A549 (cell line): ENCODE results near the gene PARG. TPM values are rescaled to one million over a fixed set of nuclear protein-coding genes. Genes with fewer than 3 reads are reported as not detected.
A peak's percentile ranks its signal among the peaks of the same experiment; 100 is the strongest.
"Not testable (repeated sequence)": the region's sequence is repeated elsewhere in the genome, so short reads cannot be mapped to it uniquely, and the experiment has no call there.

ENCODE experiments used
- ATAC-seq, 2 experiments: fragments of 200-7000 bp in 1 of 2; fragments of >200 bp in 1 of 2; cut with Nextera tagmentation in 1 of 2; cut with Tn5 transposase in 1 of 2; 3 replicates each; pipeline versions ENCODE4 v1.8.0 to v1.9.1; 2018 to 2020; ENCODE audit warnings: mild to moderate bottlenecking in 1 of 2, moderate library complexity in 1 of 2
- CTCF ChIA-PET: fragments of 300-600 bp; sonication (Branson Sonifier 250); formaldehyde crosslinking; extraction: SDS; loops from one replicate; lab custom pipeline; 2021; ENCODE audit warnings: antibody characterized with exemption, inconsistent platforms; lab: Yijun Ruan, JAX
- POLR2A ChIA-PET: fragments of 350-600 bp; formaldehyde crosslinking; extraction: SDS; loops from one replicate; lab custom pipeline; 2021; ENCODE audit warnings: antibody characterized with exemption, inconsistent platforms; lab: Yijun Ruan, JAX
- DNase-seq, 2 experiments: peaks; one replicate each; pipeline versions ENCODE4 v3.0.0 to v3.0.0-alpha.2; 2011 to 2016; ENCODE audit warnings: low read depth in 1 of 2, low spot score in 1 of 2
- FAIRE-seq: peaks from 2 replicates; lab custom pipeline; 2011; peaks lifted over from hg19 to GRCh38; lab: Jason Lieb, UNC
- H3K27ac ChIP-seq, 2 experiments: fragments of >200 bp; sonication (Bioruptor Twin); formaldehyde crosslinking; 3 replicates each; pipeline ENCODE4 v1.5.1; 2016 to 2017
- H3K4me1 ChIP-seq: fragments of >200 bp; sonication (Bioruptor Twin); formaldehyde crosslinking; 3 replicates; pipeline ENCODE4 v1.6.1; 2016
- H3K4me2 ChIP-seq: fragments of >200 bp; sonication (Bioruptor Twin); formaldehyde crosslinking; 3 replicates; pipeline ENCODE4 v1.6.1; 2016
- H3K4me3 ChIP-seq: fragments of >200 bp; sonication (Bioruptor Twin); formaldehyde crosslinking; 3 replicates; pipeline ENCODE4 v1.5.1; 2016
- H3K9me3 ChIP-seq: fragments of >200 bp; sonication (Bioruptor Twin); formaldehyde crosslinking; 3 replicates; pipeline ENCODE4 v1.6.1; 2016
- BCL3 ChIP-seq: fragments of >200 bp; sonication (Bioruptor Twin); formaldehyde crosslinking; IDR thresholded peaks from 3 replicates; pipeline ENCODE4 v1.6.1; 2016
- E2F6 ChIP-seq: IDR thresholded peaks from 2 replicates; pipeline ENCODE4 v1.6.1; 2012; ENCODE audit warnings: low read depth, borderline replicate concordance
- JUN ChIP-seq, 2 experiments: fragments of >200 bp; sonication (Bioruptor Twin); formaldehyde crosslinking; IDR thresholded peaks; 2 replicates in 1 of 2; 3 replicates in 1 of 2; pipeline ENCODE4 v1.6.1; 2016 to 2017
- KDM5A ChIP-seq: fragments of 200-600 bp; sonication (generic); IDR thresholded peaks from 2 replicates; pipeline ENCODE4 v1.6.1; 2016; ENCODE audit warnings: antibody characterized with exemption, mild to moderate bottlenecking
- MAX ChIP-seq: IDR thresholded peaks from 2 replicates; pipeline ENCODE4 v1.6.1; 2012
- PHF8 ChIP-seq: fragments of 200-600 bp; sonication (generic); IDR thresholded peaks from 2 replicates; pipeline ENCODE4 v1.6.1; 2016; ENCODE audit warnings: low read depth, mild to moderate bottlenecking, antibody characterized with exemption, moderate library complexity, borderline replicate concordance
- POLR2A ChIP-seq: IDR thresholded peaks from 2 replicates; pipeline ENCODE4 v1.6.1; 2012; ENCODE audit warnings: mild to moderate bottlenecking, low read length
- WGBS: methylation state at CpG from one replicate; pipeline ENCODE4 v1.1.6; 2017; ENCODE audit errors: missing lambda C conversion rate; 5-methylcytosine and 5-hydroxymethylcytosine counted together
- polyA minus RNA-seq: library from RNA; depleted of rRNA, polyadenylated mRNA; stranded (reverse); fragments of >200 nt; gene quantifications from 2 replicates; pipeline ENCODE4 v1.2.3, GENCODE V29; 2011; rRNA and poly(A)+ RNA removed
- polyA plus RNA-seq, 4 experiments: library from polyadenylated mRNA; depleted of rRNA in 3 of 4; stranded (reverse); fragments of >200 nt; fragmentation: RNase III in 1 of 4; extraction: RNeasy Plus Mini Kit Qiagen cat#74134 plus additional on column Dnase treatment in 1 of 4; gene quantifications; 2 replicates in 3 of 4; 3 replicates in 1 of 4; pipeline ENCODE4 v1.2.3, GENCODE V29; 2011 to 2017

PARG gene
- polyA plus RNA-seq (2011; rRNA removed) (22.7 and 23.2 TPM in 2 replicates), polyA plus RNA-seq (2017; fragmentation: RNase III; extraction: RNeasy Plus Mini Kit Qiagen cat#74134 plus additional on column Dnase treatment) (22.5 to 24.0 TPM (median 22.6 TPM) in 3 replicates), polyA minus RNA-seq (25.5 and 30.3 TPM in 2 replicates)
- polyA plus RNA-seq (2012; cell fraction: cytosol; rRNA removed) = 8.1 and 9.7 TPM in 2 replicates
- polyA plus RNA-seq (2012; cell fraction: nucleus; rRNA removed) = 8.7 and 11.8 TPM in 2 replicates

DNA sequence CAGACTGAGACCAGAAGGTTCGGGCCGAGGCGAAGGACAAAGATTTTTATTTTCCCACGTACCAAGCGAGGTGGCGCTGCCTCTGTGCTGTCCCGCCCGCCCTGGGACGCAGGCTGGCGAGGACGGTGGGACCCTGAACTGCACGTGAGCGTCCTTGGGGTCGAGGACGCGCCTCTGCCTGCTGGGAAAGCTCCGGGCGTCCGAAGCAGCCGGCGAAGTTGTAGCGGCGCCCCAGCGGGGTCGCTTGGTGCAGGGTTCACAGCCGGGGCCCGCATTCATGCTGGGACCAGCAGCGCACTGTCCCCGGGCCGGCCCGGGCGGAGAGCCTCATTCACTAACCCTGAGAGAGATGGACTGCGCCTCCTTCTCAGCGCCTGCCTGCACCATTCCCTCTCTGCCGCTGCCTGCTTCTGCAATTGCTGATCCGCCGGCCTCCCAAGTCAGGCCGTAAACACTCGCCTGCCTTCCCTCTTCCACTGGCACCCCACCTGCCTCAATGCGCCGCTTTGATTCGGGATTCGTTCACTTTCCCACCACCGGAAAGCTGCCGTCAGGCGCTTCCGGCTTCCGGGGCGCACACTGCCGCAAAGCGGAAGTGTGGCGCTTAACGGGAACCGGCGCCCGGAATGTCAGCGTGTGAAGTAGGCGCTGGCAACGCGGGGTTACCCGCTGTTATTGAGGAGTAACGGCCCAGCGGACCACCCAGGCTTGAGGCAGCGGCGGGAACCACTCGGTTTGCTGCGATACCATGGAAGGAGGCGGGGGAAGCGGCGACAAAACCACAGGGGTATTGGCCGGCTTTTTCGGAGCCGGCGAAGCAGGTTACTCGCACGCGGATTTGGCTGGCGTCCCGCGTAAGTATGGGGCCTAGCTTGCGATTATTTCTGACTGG, at the start of gene PARG, which contains the start of gene TIMM23B:
Gene PARG, minus strand, starts transcription at position 581 of the 892 bp plus-strand sequence. Its CDS starts 302 bp downstream, at position 279.
Gene TIMM23B, plus strand, starts transcription at position 607 of the 892 bp plus-strand sequence. Its CDS starts 142 bp downstream, at position 749.
- CTCF ChIA-PET, POLR2A ChIA-PET: not testable (repeated sequence)
- WGBS = under 1% methylated on average over 68 of the region's 81 CpGs

DNA sequence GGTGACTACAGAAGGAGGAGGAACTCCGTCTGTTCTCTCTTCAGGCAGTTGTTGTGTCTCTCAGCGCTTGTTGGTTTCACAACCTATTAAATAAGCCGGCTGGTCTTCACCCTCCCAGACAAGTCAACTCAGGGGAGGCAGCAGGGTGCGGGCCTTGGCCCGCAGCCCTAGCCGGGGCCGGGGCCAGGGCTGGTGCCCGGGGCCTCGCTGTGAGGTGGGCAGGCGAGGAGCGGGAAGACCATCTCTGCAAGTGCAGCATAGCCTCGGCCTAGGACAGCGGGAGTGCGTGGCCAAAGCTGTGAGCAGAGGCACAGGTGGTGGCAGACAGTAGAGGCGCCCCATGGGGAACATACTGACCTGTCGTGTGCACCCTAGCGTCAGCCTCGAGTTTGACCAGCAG, 46.5 kb upstream of the PARG start, which contains the start of gene AGAP6:
Gene AGAP6, plus strand, starts transcription at position 31 of the 400 bp plus-strand sequence. Its CDS starts 310 bp downstream, at position 341.
- H3K4me1 ChIP-seq, ATAC-seq, POLR2A ChIA-PET, H3K4me3 ChIP-seq, H3K27ac ChIP-seq, FAIRE-seq, DNase-seq, CTCF ChIA-PET, H3K4me2 ChIP-seq, H3K9me3 ChIP-seq: not testable (repeated sequence)
- WGBS = 91% methylated on average over 7 of the region's 18 CpGs

More for the DNA sequence above, at the start of gene PARG, which contains the start of gene TIMM23B:
- DNase-seq = peak; percentile 8 to 87
- Histone ChIP-seq H3K4me2 (peak within 1 kb of the TSS; percentile 98), H3K4me1 (peaks cover 13% of the 10 kb centered on the region), H3K4me3 (peak within 1 kb of the TSS; percentile 97), H3K27ac (peak within 1 kb of the TSS; percentile 91 to 94)
- not testable (repeated sequence) for H3K9me3 ChIP-seq, FAIRE-seq
- TF ChIP-seq MAX (peak; percentile 89), BCL3 (peak; percentile 81; the same call in 2 of the 3 replicates), PHF8 (peak; percentile 79), POLR2A (peak; percentile 51), E2F6 (peak; percentile 88), JUN (IDR thresholded peaks at IDR 0.05) (peak in 1 of 2 experiments; percentile 80; a peak in 3 of 5 replicates), KDM5A (peak; percentile 60)
- peak; percentile 91 to 92 for ATAC-seq

GRCh38 chr10:49987207-49987606, 45.4 kb upstream of the PARG start:
- ATAC-seq, H3K4me3 ChIP-seq, H3K27ac ChIP-seq, H3K4me2 ChIP-seq, POLR2A ChIA-PET, H3K4me1 ChIP-seq, DNase-seq, H3K9me3 ChIP-seq, FAIRE-seq, CTCF ChIA-PET: not testable (repeated sequence)
- 92% methylated on average over 3 of the region's 3 CpGs for WGBS

- FAIRE-seq, POLR2A ChIA-PET, H3K4me3 ChIP-seq, H3K9me3 ChIP-seq, ATAC-seq, DNase-seq, H3K27ac ChIP-seq, H3K4me1 ChIP-seq, CTCF ChIA-PET, H3K4me2 ChIP-seq: not testable (repeated sequence)
- 97% methylated on average over 3 of the region's 3 CpGs for WGBS
These were observed 35.9 kb upstream of the PARG start for GRCh38 chr10:49977756-49978155.

- ATAC-seq, DNase-seq, H3K4me1 ChIP-seq, H3K4me2 ChIP-seq, H3K4me3 ChIP-seq, H3K27ac ChIP-seq, H3K9me3 ChIP-seq, FAIRE-seq, CTCF ChIA-PET, POLR2A ChIA-PET: not testable (repeated sequence)
- 92% methylated on average over 3 of the region's 3 CpGs for WGBS
These were observed 30.3 kb upstream of the PARG start for GRCh38 chr10:49972094-49972493.

GRCh38 chr10:49971466-49971865, 29.6 kb upstream of the PARG start:
- CTCF ChIA-PET, H3K4me2 ChIP-seq, FAIRE-seq, H3K27ac ChIP-seq, POLR2A ChIA-PET, DNase-seq, ATAC-seq, H3K4me1 ChIP-seq, H3K9me3 ChIP-seq, H3K4me3 ChIP-seq: not testable (repeated sequence)
- WGBS = 74% methylated on average over 2 of the region's 2 CpGs

DNA sequence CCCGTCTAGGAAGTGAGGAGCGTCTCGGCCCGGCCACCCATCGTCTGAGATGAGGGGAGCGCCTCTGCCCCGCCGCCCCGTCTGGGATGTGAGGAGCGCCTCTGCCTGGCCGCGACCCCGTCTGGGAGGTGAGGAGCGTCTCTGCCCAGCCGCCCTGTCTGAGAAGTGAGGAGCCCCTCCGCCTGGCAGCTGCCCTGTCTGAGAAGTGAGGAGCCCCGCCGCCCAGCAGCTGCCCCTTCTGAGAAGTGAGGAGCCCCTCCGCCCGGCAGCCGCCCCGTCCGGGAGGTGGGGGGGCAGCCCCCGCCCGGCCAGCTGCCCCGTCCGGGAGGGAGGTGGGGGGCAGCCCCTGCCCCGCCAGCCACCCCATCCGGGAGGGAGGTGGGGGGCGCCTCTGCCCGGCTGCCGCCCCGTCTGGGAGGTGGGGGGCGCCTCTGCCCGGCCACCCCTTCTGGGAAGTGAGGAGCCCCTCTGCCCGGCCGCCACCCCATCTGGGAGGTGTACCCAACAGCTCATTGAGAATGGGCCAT, 28.6 kb upstream of the PARG start:
- H3K4me3 ChIP-seq, ATAC-seq, H3K4me2 ChIP-seq, DNase-seq, FAIRE-seq, H3K27ac ChIP-seq, H3K9me3 ChIP-seq, POLR2A ChIA-PET, H3K4me1 ChIP-seq, CTCF ChIA-PET: not testable (repeated sequence)
- WGBS = no CpG with 5 or more reads among the region's 37 CpGs
